Measurements from ENCODE around the gene BICDL1. TPM values are rescaled to one million over a fixed set of nuclear protein-coding genes. Genes with fewer than 3 reads are reported as not detected.

Gene BICDL1
- total and polyA plus RNA-seq, 10 of the 15 experiments (the other 5 are each of a cell fraction or from before 2014, with no cell fraction given): 0.72 to 12.3 (median 4.2) TPM

DNA sequence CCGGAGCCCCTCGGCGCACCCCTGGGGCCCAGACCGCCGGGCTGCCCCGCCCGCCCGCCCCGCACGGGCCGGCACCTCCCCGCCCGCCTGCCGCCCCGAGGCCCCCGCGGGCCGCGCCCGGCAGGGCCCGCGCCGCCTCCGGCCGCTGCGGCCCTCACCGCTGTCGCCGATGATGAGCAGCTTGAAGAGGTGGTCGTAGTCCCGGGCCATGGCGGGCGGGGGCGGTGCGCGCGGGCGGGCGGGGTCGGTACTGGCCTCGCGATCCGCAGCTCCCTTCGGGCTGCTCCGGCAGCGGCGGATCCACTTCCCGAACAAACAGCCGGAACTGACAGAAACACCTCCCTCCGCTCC, 127.4 kb downstream of the BICDL1 start, which contains the start of gene RAB35:
Gene RAB35 (minus strand): TSS at position 313 of the 351 bp plus-strand sequence. CDS start 103 bp downstream, at position 210.
- TF ChIP-seq CREM (IDR thresholded peaks at IDR 0.05; ENCODE audit: low read depth) (no peak), CEBPB (IDR thresholded peaks at IDR 0.05; ENCODE audit: borderline replicate concordance in 1 of 2, low read depth in 2 of 2, low read length in 2 of 2) (no peak), POLR2A (IDR thresholded peaks at IDR 0.05; ENCODE audit: low read depth, low read length) (peak; percentile 72), EGR1 (IDR thresholded peaks at IDR 0.05; ENCODE audit: borderline replicate concordance in 1 of 2, low read depth in 2 of 2, low read length in 2 of 2) (peak in 1 of 2 experiments; percentile 48; a peak in 1 of 3 replicates), NBN (IDR thresholded peaks at IDR 0.05) (no peak)
- ChIA-PET SMC1A (ENCODE audit: uncharacterized antibody, unreplicated experiment) (interaction anchor here (1.0 to 9.8 kb wide), 7 partner anchors 10 to 85 kb away, joined by 3 to 142 read pairs (median 15); partner anchors contain the start of gene RPLP0), CTCF (interaction anchor here (0.8 to 6.2 kb wide), 6 partner anchors 10 to 85 kb away, joined by 3 to 61 read pairs (median 4); partner anchors contain the start of gene RPLP0), RAD21 (ENCODE audit: unreplicated experiment) (interaction anchor here (0.9 to 9.6 kb wide), 9 partner anchors 16 to 149 kb away, joined by 3 to 118 read pairs (median 4); partner anchors contain the start of genes BICDL1, PXN and RPLP0), POLR2A (interaction anchor here (0.5 to 10.4 kb wide), 14 partner anchors 9 to 451 kb away, joined by 3 to 141 read pairs (median 8); partner anchors contain the start of gene RPLP0)
- peak within 1 kb of the TSS; percentile 99 for H3K4me2 ChIP-seq (ENCODE audit: control insufficient read depth, insufficient read depth)
- peak within 1 kb of the TSS; percentile 73 for H2AFZ ChIP-seq (ENCODE audit: control insufficient read depth, low read depth, low read length)
- FAIRE-seq: no peak
- no peaks in the 10 kb centered on the region for H3K27me3 ChIP-seq (replicated peaks in 1 of 2; ENCODE audit: control insufficient read depth in 2 of 2, insufficient read depth in 2 of 2, low read length in 1 of 2)
- no peaks in the 10 kb centered on the region for H3K9me3 ChIP-seq (replicated peaks; ENCODE audit: control insufficient read depth, insufficient read depth, low read length)
- peaks cover 0 to 16% of the 10 kb centered on the region in 2 experiments; a peak in 2 of 4 replicates for H3K36me3 ChIP-seq (ENCODE audit: control insufficient read depth in 2 of 2, insufficient read depth in 2 of 2, low read length in 1 of 2)
- peak within 1 kb of the TSS; percentile 97 for H3K27ac ChIP-seq (ENCODE audit: control insufficient read depth, insufficient read depth)
- ATAC-seq: no peak
- peaks cover 78% of the 10 kb centered on the region for H3K79me2 ChIP-seq (ENCODE audit: control insufficient read depth, insufficient read depth, low read length)
- BruUV-seq (replicated peaks): no TSS peak
- H3K4me3 ChIP-seq: peak within 1 kb of the TSS; percentile 98
- no peak for DNase-seq (ENCODE audit: low read depth, low spot score)
- intact Hi-C loops (cut with micrococcal nuclease; ENCODE audit: unreplicated experiment) (loop anchor here (10.0 kb wide), 1 partner anchor 148 kb away; the partner anchor contains the start of gene PXN), in situ Hi-C loops (cut with MboI) (no loop called here)
- peaks cover 58% of the 10 kb centered on the region for H3K4me1 ChIP-seq (ENCODE audit: control insufficient read depth, insufficient read depth, low read length)
- 0% methylated on average over 19 of the region's 50 CpGs for WGBS (ENCODE audit: insufficient coverage, insufficient replicate concordance, low lambda C conversion rate, missing lambda C conversion rate)
- H4K20me1 ChIP-seq (ENCODE audit: control insufficient read depth, insufficient read depth): peaks cover 12% of the 10 kb centered on the region
- peak within 1 kb of the TSS; percentile 95 for H3K9ac ChIP-seq (ENCODE audit: control insufficient read depth, insufficient read depth, low read length)
